C4-2B (cell line): ENCODE data around the gene P2RX2.

Source experiments
- CTCF ChIP-seq: fragments of 450-650 bp; conservative IDR thresholded peaks from 2 replicates; pipeline ENCODE4 v1.5.1; 2017; ENCODE audit warnings: mild to moderate bottlenecking
- ZFX ChIP-seq: fragments of 450-650 bp; IDR thresholded peaks from 2 replicates; pipeline ENCODE4 v1.6.1; 2017

DNA sequence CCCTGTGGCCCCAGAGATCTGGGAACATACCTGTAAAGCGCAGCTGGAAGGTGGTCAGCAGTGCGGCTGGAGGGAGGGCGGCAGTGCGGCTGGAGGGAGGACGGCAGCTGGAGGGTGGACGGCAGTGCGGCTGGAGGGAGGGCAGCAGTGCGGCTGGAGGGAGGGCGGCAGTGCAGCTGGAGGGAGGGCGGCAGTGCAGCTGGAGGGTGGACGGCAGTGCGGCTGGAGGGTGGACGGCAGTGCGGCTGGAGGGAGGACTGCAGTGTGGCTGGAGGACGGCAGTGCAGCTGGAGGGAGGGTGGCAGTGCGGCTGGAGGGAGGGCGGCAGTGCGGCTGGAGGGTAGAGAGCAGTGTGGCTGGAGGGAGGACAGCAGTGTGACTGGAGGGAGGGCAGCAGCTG, 31.6 kb upstream of the P2RX2 start:
- TF ChIP-seq CTCF (no peak), ZFX (no peak)
